ENCODE results near the gene TESMIN.

TESMIN gene

GRCh38 chr11:68658097-68658496, 93.2 kb downstream of the TESMIN start:
- no peak for DNase-seq
